Calu3 (cell line): ENCODE results near the gene COL11A1. TPM values are rescaled to one million over a fixed set of nuclear protein-coding genes. Genes with fewer than 3 reads are reported as not detected.

Experiments
- Bru-seq: library from RNA; stranded (reverse); fragments of 400-500 nt; gene quantifications from one replicate; lab custom pipeline; 2021; lab: Mats Ljungman, UMichigan
- BruChase-seq, 2 experiments: library from RNA; stranded (reverse); fragments of 400-500 nt; gene quantifications; one replicate each; lab custom pipeline; 2021; lab: Mats Ljungman, UMichigan
- BruUV-seq: library from RNA; stranded (reverse); fragments of 400-500 nt; replicated peaks from 2 replicates; lab custom pipeline; 2021; lab: Mats Ljungman, UMichigan
- CTCF ChIA-PET: fragments of 300-600 bp; sonication (Branson Sonifier 250); formaldehyde crosslinking; loops from one replicate; lab custom pipeline; 2022; ENCODE audit warnings: antibody characterized with exemption; lab: Charles Lee
- DNase-seq: peaks from one replicate; pipeline ENCODE4 v3.0.0; 2022
- H3K27ac Mint-ChIP-seq: one replicate; pipeline ENCODE4 v1.8.0; 2022; ENCODE audit warnings: mixed read lengths; ENCODE audit not compliant: unreplicated experiment
- H3K27me3 Mint-ChIP-seq: one replicate; pipeline ENCODE4 v1.8.0; 2022; ENCODE audit warnings: mixed read lengths; ENCODE audit not compliant: unreplicated experiment
- H3K36me3 Mint-ChIP-seq: one replicate; pipeline ENCODE4 v1.8.0; 2022; ENCODE audit warnings: mild to moderate bottlenecking, moderate library complexity, mixed read lengths; ENCODE audit not compliant: insufficient read depth, unreplicated experiment
- H3K4me1 Mint-ChIP-seq: one replicate; pipeline ENCODE4 v1.8.0; 2022; ENCODE audit warnings: mild to moderate bottlenecking, low read depth, mixed read lengths; ENCODE audit not compliant: unreplicated experiment
- H3K4me3 Mint-ChIP-seq: one replicate; pipeline ENCODE4 v1.8.0; 2022; ENCODE audit warnings: mild to moderate bottlenecking, low read depth, moderate library complexity, mixed read lengths; ENCODE audit not compliant: unreplicated experiment
- H3K9me3 Mint-ChIP-seq: one replicate; pipeline ENCODE4 v1.8.0; 2022; ENCODE audit warnings: low read depth, mixed read lengths; ENCODE audit not compliant: unreplicated experiment
- intact Hi-C: fragments of 100-400 bp; cut with micrococcal nuclease; formaldehyde crosslinking; loops from one replicate; pipeline ENCODE4 v1.10.0; 2022; ENCODE audit not compliant: unreplicated experiment
- long read RNA-seq: library from polyadenylated mRNA; stranded (forward); transcript quantifications from one replicate; pipeline ENCODE4 v2.0.0, GENCODE V29; 2022
- total RNA-seq: library from RNA; stranded (reverse); gene quantifications from 2 replicates; pipeline ENCODE4 v1.2.3, GENCODE V29; 2022
- TF ChIP-seq, protein P1 (sequence below): fragments of 200-600 bp; IDR thresholded peaks from one replicate; pipeline ENCODE4 v1.8.0; 2022; ENCODE audit warnings: antibody characterized with exemption; ENCODE audit not compliant: unreplicated experiment

Gene COL11A1
- not detected in 2 replicates for total RNA-seq
- not detected for Bru-seq, nascent RNA
- percentile 0 among the genes with signal in this experiment for BruChase-seq, experiment 1, labeled RNA remaining after a 6-hour chase
- not detected for BruChase-seq, experiment 2, labeled RNA remaining after a 2-hour chase
- long read RNA-seq: 0 reads

- CTCF ChIA-PET: no interaction called here
- no TSS peak for BruUV-seq
- intact Hi-C loops: loop anchor here (5.0 kb wide), 2 partner anchors 354 to 409 kb away; no protein-coding TSS in a partner anchor
These were observed at the start of gene COL11A1 for GRCh38 chr1:103108376-103109150. COL11A1 (minus strand) TSS chr1:103108522; CDS start chr1:103108178, 344 bp downstream.

GRCh38 chr1:103156966-103157365 lies 48.6 kb upstream of the COL11A1 start:
- Mint-ChIP-seq H3K4me1 (no peaks in the 10 kb centered on the region), H3K27ac (no peak overlapping the region), H3K9me3 (peaks cover 6% of the 10 kb centered on the region), H3K27me3 (no peaks in the 10 kb centered on the region), H3K4me3 (no peak overlapping the region), H3K36me3 (no peaks in the 10 kb centered on the region)
- CTCF ChIA-PET: no interaction called here
- no TSS peak for BruUV-seq
- intact Hi-C loops: no loop called here
- TF ChIP-seq, protein P1, sequence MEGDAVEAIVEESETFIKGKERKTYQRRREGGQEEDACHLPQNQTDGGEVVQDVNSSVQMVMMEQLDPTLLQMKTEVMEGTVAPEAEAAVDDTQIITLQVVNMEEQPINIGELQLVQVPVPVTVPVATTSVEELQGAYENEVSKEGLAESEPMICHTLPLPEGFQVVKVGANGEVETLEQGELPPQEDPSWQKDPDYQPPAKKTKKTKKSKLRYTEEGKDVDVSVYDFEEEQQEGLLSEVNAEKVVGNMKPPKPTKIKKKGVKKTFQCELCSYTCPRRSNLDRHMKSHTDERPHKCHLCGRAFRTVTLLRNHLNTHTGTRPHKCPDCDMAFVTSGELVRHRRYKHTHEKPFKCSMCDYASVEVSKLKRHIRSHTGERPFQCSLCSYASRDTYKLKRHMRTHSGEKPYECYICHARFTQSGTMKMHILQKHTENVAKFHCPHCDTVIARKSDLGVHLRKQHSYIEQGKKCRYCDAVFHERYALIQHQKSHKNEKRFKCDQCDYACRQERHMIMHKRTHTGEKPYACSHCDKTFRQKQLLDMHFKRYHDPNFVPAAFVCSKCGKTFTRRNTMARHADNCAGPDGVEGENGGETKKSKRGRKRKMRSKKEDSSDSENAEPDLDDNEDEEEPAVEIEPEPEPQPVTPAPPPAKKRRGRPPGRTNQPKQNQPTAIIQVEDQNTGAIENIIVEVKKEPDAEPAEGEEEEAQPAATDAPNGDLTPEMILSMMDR: no peak
- DNase-seq: no peak

More at GRCh38 chr1:103108376-103109150, at the start of gene COL11A1:
- H3K4me3 Mint-ChIP-seq: no peak within 1 kb of the TSS
- H3K4me1 Mint-ChIP-seq: no peaks in the 10 kb centered on the region
- H3K9me3 Mint-ChIP-seq: no peaks in the 10 kb centered on the region
- DNase-seq: no peak
- TF ChIP-seq, protein P1: no peak
- H3K27me3 Mint-ChIP-seq: no peaks in the 10 kb centered on the region
- no peak within 1 kb of the TSS for H3K27ac Mint-ChIP-seq
- H3K36me3 Mint-ChIP-seq: no peaks in the 10 kb centered on the region

GRCh38 chr1:103146166-103146565 lies 37.8 kb upstream of the COL11A1 start:
- Mint-ChIP-seq H3K4me1 (no peaks in the 10 kb centered on the region), H3K4me3 (no peak overlapping the region), H3K36me3 (no peaks in the 10 kb centered on the region), H3K9me3 (peaks cover 14% of the 10 kb centered on the region), H3K27me3 (no peaks in the 10 kb centered on the region), H3K27ac (no peak overlapping the region)
- no peak for DNase-seq
- BruUV-seq: no TSS peak
- CTCF ChIA-PET: no interaction called here
- TF ChIP-seq, protein P1: no peak
- intact Hi-C loops: no loop called here

GRCh38 chr1:103145449-103145848 lies 37.1 kb upstream of the COL11A1 start:
- H3K36me3 Mint-ChIP-seq: no peaks in the 10 kb centered on the region
- DNase-seq: no peak
- CTCF ChIA-PET: no interaction called here
- H3K4me1 Mint-ChIP-seq: no peaks in the 10 kb centered on the region
- no peak overlapping the region for H3K4me3 Mint-ChIP-seq
- BruUV-seq: no TSS peak
- peaks cover 15% of the 10 kb centered on the region for H3K9me3 Mint-ChIP-seq
- H3K27ac Mint-ChIP-seq: no peak overlapping the region
- intact Hi-C loops: no loop called here
- TF ChIP-seq, protein P1: no peak
- H3K27me3 Mint-ChIP-seq: no peaks in the 10 kb centered on the region
